Transverse colon (tissue), 4 donors: Measurements from ENCODE around the gene RPIA.

Experiments used
- EP300 ChIP-seq: sonication (generic); formaldehyde crosslinking; IDR thresholded peaks from one replicate; pipeline ENCODE4 v1.6.1; 2017; ENCODE audit warnings: antibody characterized with exemption, low read depth
- POLR2A ChIP-seq: fragments of 450-650 bp; IDR thresholded peaks from one replicate; pipeline ENCODE4 v1.6.1; 2016; ENCODE audit warnings: antibody characterized with exemption, mild to moderate bottlenecking, moderate library complexity
- POLR2AphosphoS5 ChIP-seq, 3 donors: sonication (generic); formaldehyde crosslinking; IDR thresholded peaks; one replicate each; pipeline ENCODE4 v1.6.1; 2016; ENCODE audit warnings: antibody characterized with exemption in 3 of 3
- TF ChIP-seq, protein P1 (sequence below), 5 experiments: fragments of 200-600 bp in 3 of 5; fragments of 450-650 bp in 2 of 5; sonication (generic) in 3 of 5; IDR thresholded peaks; 1 replicate in 2 of 5; 2 replicates in 3 of 5; pipeline ENCODE4 v1.5.1; 2016 to 2017; ENCODE audit warnings: antibody characterized with exemption in 5 of 5, inconsistent platforms in 3 of 5, mild to moderate bottlenecking in 2 of 5, moderate library complexity in 1 of 5

DNA sequence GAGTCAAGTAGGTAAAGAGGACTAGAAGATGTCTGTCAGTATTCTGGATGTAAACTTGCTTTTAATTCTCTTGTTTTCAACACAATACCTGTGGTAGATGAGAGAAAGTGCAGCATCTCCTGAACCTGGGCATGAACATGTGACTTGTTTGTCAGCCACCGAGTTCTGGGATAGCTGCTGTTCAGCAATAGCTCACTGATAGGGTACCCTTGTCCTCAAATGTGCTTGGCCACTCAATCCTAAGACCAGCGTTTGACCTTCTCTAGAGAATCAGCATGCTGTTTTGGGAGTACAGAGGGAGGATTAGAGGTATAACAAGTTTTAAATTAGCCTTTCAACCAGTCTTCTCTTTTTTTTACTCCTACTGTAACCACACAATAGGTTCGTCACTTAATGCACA lies 23.2 kb downstream of the RPIA start:
- TF ChIP-seq POLR2A (no peak), EP300 (no peak), POLR2AphosphoS5 (IDR thresholded peaks at IDR 0.05) (no peak)
- TF ChIP-seq, protein P1, sequence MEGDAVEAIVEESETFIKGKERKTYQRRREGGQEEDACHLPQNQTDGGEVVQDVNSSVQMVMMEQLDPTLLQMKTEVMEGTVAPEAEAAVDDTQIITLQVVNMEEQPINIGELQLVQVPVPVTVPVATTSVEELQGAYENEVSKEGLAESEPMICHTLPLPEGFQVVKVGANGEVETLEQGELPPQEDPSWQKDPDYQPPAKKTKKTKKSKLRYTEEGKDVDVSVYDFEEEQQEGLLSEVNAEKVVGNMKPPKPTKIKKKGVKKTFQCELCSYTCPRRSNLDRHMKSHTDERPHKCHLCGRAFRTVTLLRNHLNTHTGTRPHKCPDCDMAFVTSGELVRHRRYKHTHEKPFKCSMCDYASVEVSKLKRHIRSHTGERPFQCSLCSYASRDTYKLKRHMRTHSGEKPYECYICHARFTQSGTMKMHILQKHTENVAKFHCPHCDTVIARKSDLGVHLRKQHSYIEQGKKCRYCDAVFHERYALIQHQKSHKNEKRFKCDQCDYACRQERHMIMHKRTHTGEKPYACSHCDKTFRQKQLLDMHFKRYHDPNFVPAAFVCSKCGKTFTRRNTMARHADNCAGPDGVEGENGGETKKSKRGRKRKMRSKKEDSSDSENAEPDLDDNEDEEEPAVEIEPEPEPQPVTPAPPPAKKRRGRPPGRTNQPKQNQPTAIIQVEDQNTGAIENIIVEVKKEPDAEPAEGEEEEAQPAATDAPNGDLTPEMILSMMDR (IDR thresholded peaks at IDR 0.05), result no peak
